ENCODE measurements around the gene MRPS10.

DNA sequence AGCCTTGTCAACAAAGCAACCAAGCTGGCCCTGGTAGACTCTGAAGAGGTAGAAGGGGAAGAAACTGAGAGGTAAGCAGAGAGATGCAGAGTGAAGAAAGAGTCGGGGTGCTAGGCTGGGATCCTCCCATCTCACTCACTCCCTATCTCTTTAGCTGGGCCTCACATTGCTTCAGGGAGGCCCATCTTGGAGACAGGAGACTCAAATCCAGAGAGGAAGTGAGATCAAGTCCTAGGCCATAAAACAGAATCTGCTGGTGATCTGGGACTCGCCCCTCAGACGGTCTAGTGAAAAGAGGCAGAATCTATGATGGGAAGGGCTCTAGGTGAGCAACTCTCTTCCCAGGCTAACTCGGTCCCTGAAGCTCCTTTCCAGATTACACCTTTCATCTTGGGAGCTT, 22.2 kb downstream of the MRPS10 start:
- TF ChIP-seq, protein P1, sequence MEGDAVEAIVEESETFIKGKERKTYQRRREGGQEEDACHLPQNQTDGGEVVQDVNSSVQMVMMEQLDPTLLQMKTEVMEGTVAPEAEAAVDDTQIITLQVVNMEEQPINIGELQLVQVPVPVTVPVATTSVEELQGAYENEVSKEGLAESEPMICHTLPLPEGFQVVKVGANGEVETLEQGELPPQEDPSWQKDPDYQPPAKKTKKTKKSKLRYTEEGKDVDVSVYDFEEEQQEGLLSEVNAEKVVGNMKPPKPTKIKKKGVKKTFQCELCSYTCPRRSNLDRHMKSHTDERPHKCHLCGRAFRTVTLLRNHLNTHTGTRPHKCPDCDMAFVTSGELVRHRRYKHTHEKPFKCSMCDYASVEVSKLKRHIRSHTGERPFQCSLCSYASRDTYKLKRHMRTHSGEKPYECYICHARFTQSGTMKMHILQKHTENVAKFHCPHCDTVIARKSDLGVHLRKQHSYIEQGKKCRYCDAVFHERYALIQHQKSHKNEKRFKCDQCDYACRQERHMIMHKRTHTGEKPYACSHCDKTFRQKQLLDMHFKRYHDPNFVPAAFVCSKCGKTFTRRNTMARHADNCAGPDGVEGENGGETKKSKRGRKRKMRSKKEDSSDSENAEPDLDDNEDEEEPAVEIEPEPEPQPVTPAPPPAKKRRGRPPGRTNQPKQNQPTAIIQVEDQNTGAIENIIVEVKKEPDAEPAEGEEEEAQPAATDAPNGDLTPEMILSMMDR (IDR thresholded peaks at IDR 0.05): no peak
- no peak for TF ChIP-seq EZH2 (IDR thresholded peaks at IDR 0.05; ENCODE audit: borderline replicate concordance, insufficient read depth, low read depth, low read length, poor library complexity, severe bottlenecking)
